IMR-90 (cell line): ENCODE results near the gene SERPINA12. TPM values are rescaled to one million over a fixed set of nuclear protein-coding genes. Genes with fewer than 3 reads are reported as not detected.

Experiments used
- ATAC-seq: fragments of 200-7000 bp; cut with Tn5 transposase; 2 replicates; pipeline ENCODE4 v1.9.1; 2020; ENCODE audit warnings: low read depth, mild to moderate bottlenecking, moderate library complexity
- BruUV-seq: library from RNA; stranded (reverse); fragments of 400-500 nt; replicated peaks from 2 replicates; lab custom pipeline; 2021; lab: Mats Ljungman, UMichigan
- CTCF ChIA-PET: fragments of 300-600 bp; formaldehyde crosslinking; extraction: SDS; loops from one replicate; lab custom pipeline; 2021; ENCODE audit warnings: antibody characterized with exemption; lab: Yijun Ruan, JAX
- POLR2A ChIA-PET: fragments of 300-600 bp; sonication (Branson Sonifier 250); formaldehyde crosslinking; loops from one replicate; lab custom pipeline; 2022; ENCODE audit warnings: antibody characterized with exemption; ENCODE audit not compliant: unreplicated experiment; lab: Charles Lee
- DNase-seq: peaks from one replicate; pipeline ENCODE4 v3.0.0; 2013
- H2AFZ ChIP-seq: replicated peaks from 2 replicates; pipeline ENCODE3; 2013; ENCODE audit warnings: low read length, mild to moderate bottlenecking; ENCODE audit not compliant: poor library complexity
- H2AK5ac ChIP-seq: 2 replicates; pipeline ENCODE4 v1.6.1; 2013; ENCODE audit warnings: low read depth, low read length, inconsistent platforms
- H2AK9ac ChIP-seq: replicated peaks from 2 replicates; pipeline ENCODE3; 2013; ENCODE audit warnings: mild to moderate bottlenecking, low read depth, low read length, moderate library complexity; ENCODE audit not compliant: poor library complexity
- H2BK120ac ChIP-seq: 2 replicates; pipeline ENCODE4 v1.6.1; 2013; ENCODE audit warnings: low read depth, low read length, inconsistent platforms
- H2BK15ac ChIP-seq: 3 replicates; pipeline ENCODE4 v1.6.1; 2013; ENCODE audit warnings: low read depth, low read length, inconsistent platforms
- H2BK20ac ChIP-seq: 2 replicates; pipeline ENCODE4 v1.6.1; 2013; ENCODE audit warnings: low read depth, mild to moderate bottlenecking, inconsistent platforms, low read length, moderate library complexity
- H2BK5ac ChIP-seq: 2 replicates; pipeline ENCODE4 v1.6.1; 2013; ENCODE audit warnings: mild to moderate bottlenecking, low read depth, low read length, inconsistent platforms; ENCODE audit not compliant: poor library complexity, severe bottlenecking
- H3K14ac ChIP-seq: replicated peaks from 2 replicates; pipeline ENCODE4 v1.6.1; 2013; ENCODE audit warnings: low read depth, low read length, inconsistent platforms
- H3K18ac ChIP-seq: 2 replicates; pipeline ENCODE4 v1.6.1; 2013; ENCODE audit warnings: low read depth, low read length, control low read depth
- H3K23ac ChIP-seq: 2 replicates; pipeline ENCODE4 v1.6.1; 2013; ENCODE audit warnings: low read depth, low read length, inconsistent platforms
- H3K27ac ChIP-seq: 2 replicates; pipeline ENCODE4 v1.5.1; 2013; ENCODE audit warnings: mild to moderate bottlenecking, control low read depth, low read length; ENCODE audit not compliant: insufficient read depth
- H3K27me3 ChIP-seq: 2 replicates; pipeline ENCODE4 v1.6.1; 2013; ENCODE audit warnings: low read length; ENCODE audit not compliant: control insufficient read depth, insufficient read depth
- H3K36me3 ChIP-seq: 2 replicates; pipeline ENCODE4 v1.6.1; 2013; ENCODE audit warnings: low read length, mixed read lengths; ENCODE audit not compliant: control insufficient read depth, insufficient read depth
- H3K4ac ChIP-seq: 2 replicates; pipeline ENCODE4 v1.6.1; 2013; ENCODE audit warnings: low read depth, low read length, inconsistent platforms
- H3K4me1 ChIP-seq: 2 replicates; pipeline ENCODE4 v1.6.1; 2013; ENCODE audit warnings: low read length, mixed read lengths; ENCODE audit not compliant: control insufficient read depth, insufficient read depth
- H3K4me2 ChIP-seq: 2 replicates; pipeline ENCODE4 v1.6.1; 2013; ENCODE audit warnings: low read depth, mild to moderate bottlenecking, control low read depth, low read length, moderate library complexity
- H3K4me3 ChIP-seq: 2 replicates; pipeline ENCODE4 v1.5.1; 2013; ENCODE audit warnings: low read depth, mild to moderate bottlenecking, control low read depth, low read length, moderate library complexity; ENCODE audit not compliant: insufficient read depth
- H3K56ac ChIP-seq: 2 replicates; pipeline ENCODE4 v1.6.1; 2013; ENCODE audit warnings: low read length, inconsistent platforms; ENCODE audit not compliant: insufficient read depth; ENCODE audit errors: extremely low read depth
- H3K79me1 ChIP-seq, 2 experiments: 2 replicates each; pipeline ENCODE4 v1.6.1; 2013; ENCODE audit warnings: low read length in 2 of 2, inconsistent platforms in 1 of 2, low read depth in 1 of 2
- H3K9ac ChIP-seq: 2 replicates; pipeline ENCODE4 v1.6.1; 2013; ENCODE audit warnings: low read depth, low read length, control low read depth
- H3K9me1 ChIP-seq: 2 replicates; pipeline ENCODE4 v1.6.1; 2013; ENCODE audit warnings: low read length, inconsistent platforms; ENCODE audit not compliant: insufficient read depth
- H3K9me3 ChIP-seq: 2 replicates; pipeline ENCODE4 v1.6.1; 2013; ENCODE audit warnings: low read length; ENCODE audit not compliant: control insufficient read depth, insufficient read depth
- H4K20me1 ChIP-seq: 2 replicates; pipeline ENCODE4 v1.6.1; 2013; ENCODE audit warnings: low read length, inconsistent platforms; ENCODE audit not compliant: insufficient read depth
- H4K5ac ChIP-seq: 2 replicates; pipeline ENCODE4 v1.6.1; 2013; ENCODE audit warnings: mild to moderate bottlenecking, low read depth, low read length, control low read depth
- H4K8ac ChIP-seq, 2 experiments: 2 replicates each; pipeline ENCODE4 v1.6.1; 2013; ENCODE audit warnings: low read depth in 2 of 2, low read length in 2 of 2, control low read depth in 1 of 2, inconsistent platforms in 1 of 2
- H4K91ac ChIP-seq: 2 replicates; pipeline ENCODE4 v1.6.1; 2013; ENCODE audit warnings: low read depth, low read length, inconsistent platforms; ENCODE audit not compliant: insufficient read depth
- RFX5 ChIP-seq: IDR thresholded peaks from 2 replicates; pipeline ENCODE4 v1.8.0; 2012; ENCODE audit warnings: low read depth, mild to moderate bottlenecking, low read length, moderate library complexity
- SMC3 ChIP-seq: fragments of 150-350 bp; IDR thresholded peaks from 2 replicates; pipeline ENCODE4 v1.6.1; 2016; ENCODE audit warnings: low read depth, mild to moderate bottlenecking, antibody characterized with exemption, low read length, moderate library complexity
- WGBS, 2 experiments: methylation state at CpG; one replicate each; pipeline versions ENCODE4 v1.1.5 to v1.1.7; 2013; ENCODE audit warnings: missing lambda C conversion rate in 2 of 2; ENCODE audit not compliant: insufficient read length in 1 of 2; ENCODE audit errors: extremely low coverage in 2 of 2; 5-methylcytosine and 5-hydroxymethylcytosine counted together
- dilution Hi-C: fragments of 300-500 bp; cut with HindIII; formaldehyde crosslinking; loops from one replicate; pipeline ENCODE4 v1.14.3; 2018; ENCODE audit warnings: low sequenced_read_pairs; ENCODE audit not compliant: unreplicated experiment
- in situ Hi-C: fragments of 300-500 bp; cut with MboI; formaldehyde crosslinking; loops from 3 replicates; pipeline ENCODE4 v1.14.3; 2019; ENCODE audit warnings: low sequenced_read_pairs, inconsistent platforms, mixed read lengths
- intact Hi-C: fragments of 100-400 bp; cut with micrococcal nuclease; formaldehyde crosslinking; loops from 2 replicates; pipeline ENCODE4 v1.10.0; 2022
- polyA plus RNA-seq, 3 experiments: library from polyadenylated mRNA; depleted of rRNA; stranded (reverse); fragments of >200 nt; gene quantifications; 2 replicates each; pipeline ENCODE4 v1.2.3, GENCODE V29; 2012; ENCODE audit warnings: low replicate concordance in 1 of 3
- total RNA-seq: library from RNA; depleted of rRNA; stranded (reverse); fragments of >200 nt; gene quantifications from 2 replicates; pipeline ENCODE4 v1.2.3, GENCODE V29; 2012

SERPINA12 gene
- total and polyA plus RNA-seq, 2 of the 4 experiments (the other 2 are of a cell fraction), result not detected

DNA sequence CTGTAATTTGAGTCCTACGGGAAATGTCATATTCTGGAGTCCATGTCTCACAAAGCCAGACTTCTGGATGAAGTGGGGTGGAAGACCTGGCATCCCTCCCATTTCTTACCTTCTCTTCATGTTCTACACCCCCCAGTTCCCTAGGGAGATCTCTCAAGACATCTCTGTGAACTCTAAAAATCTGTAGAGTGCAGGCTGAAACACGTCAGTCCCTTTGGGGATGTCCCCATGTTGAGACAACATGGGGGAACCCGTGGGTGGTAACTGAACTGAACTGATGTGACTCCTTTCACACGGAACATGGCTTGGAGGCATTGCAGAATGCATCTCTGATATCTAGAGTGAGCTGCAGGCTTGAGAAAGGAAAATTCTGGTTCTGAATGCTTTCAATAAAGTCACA lies 15.2 kb downstream of the SERPINA12 start:
- H3K27ac ChIP-seq, result no peak overlapping the region
- no peaks in the 10 kb centered on the region for H3K9me3 ChIP-seq
- peaks cover 2% of the 10 kb centered on the region for H3K27me3 ChIP-seq
- no peak overlapping the region for H4K8ac ChIP-seq
- no peak overlapping the region for H3K14ac ChIP-seq
- no peak overlapping the region for H3K56ac ChIP-seq
- no peaks in the 10 kb centered on the region for H3K9me1 ChIP-seq
- H3K4me1 ChIP-seq, result no peaks in the 10 kb centered on the region
- H2AFZ ChIP-seq, result no peak overlapping the region
- H4K91ac ChIP-seq, result no peak overlapping the region
- dilution Hi-C loops, result no loop called here
- no peak overlapping the region for H2AK9ac ChIP-seq
- no peak overlapping the region for H2AK5ac ChIP-seq
- DNase-seq (no peak), ATAC-seq (no peak)
- in situ Hi-C loops, result no loop called here
- no peak overlapping the region for H4K5ac ChIP-seq
- H2BK5ac ChIP-seq, result no peak overlapping the region
- no peak overlapping the region for H3K4me2 ChIP-seq
- H3K4me3 ChIP-seq, result no peak overlapping the region
- no peak overlapping the region for H3K9ac ChIP-seq
- no peak overlapping the region for H2BK120ac ChIP-seq
- POLR2A ChIA-PET, result no interaction called here
- H2BK15ac ChIP-seq, result no peak overlapping the region
- H3K4ac ChIP-seq, result no peak overlapping the region
- no TSS peak for BruUV-seq
- WGBS, 2 experiments, result no CpG with 5 or more reads among the region's 4 CpGs
- CTCF ChIA-PET, result no interaction called here
- intact Hi-C loops, result no loop called here
- no peak overlapping the region for H3K18ac ChIP-seq
- H3K23ac ChIP-seq, result no peak overlapping the region
- no peak overlapping the region for H2BK20ac ChIP-seq
- H4K20me1 ChIP-seq, result no peaks in the 10 kb centered on the region
- H3K79me1 ChIP-seq, result no peaks in the 10 kb centered on the region
- H3K36me3 ChIP-seq, result no peaks in the 10 kb centered on the region
- TF ChIP-seq SMC3 (no peak), RFX5 (no peak)
